ENCODE results near the gene ANXA10.

GRCh38 chr4:168118116-168118655 lies 25.8 kb downstream of the ANXA10 start:
- TF ChIP-seq NFYB (CRISPR knock-in tag; conservative IDR thresholded peaks at IDR 0.05; ENCODE audit: low read depth) (no peak), MAX (CRISPR knock-in tag; IDR thresholded peaks at IDR 0.05) (no peak), SP1 (CRISPR knock-in tag; conservative IDR thresholded peaks at IDR 0.05) (no peak), FOXK1 (CRISPR knock-in tag; IDR thresholded peaks at IDR 0.05) (no peak), CBFB (CRISPR knock-in tag; IDR thresholded peaks at IDR 0.05; ENCODE audit: low read depth) (no peak), CREB1 (CRISPR knock-in tag; IDR thresholded peaks at IDR 0.05) (no peak)
- TF ChIP-seq, protein P1, sequence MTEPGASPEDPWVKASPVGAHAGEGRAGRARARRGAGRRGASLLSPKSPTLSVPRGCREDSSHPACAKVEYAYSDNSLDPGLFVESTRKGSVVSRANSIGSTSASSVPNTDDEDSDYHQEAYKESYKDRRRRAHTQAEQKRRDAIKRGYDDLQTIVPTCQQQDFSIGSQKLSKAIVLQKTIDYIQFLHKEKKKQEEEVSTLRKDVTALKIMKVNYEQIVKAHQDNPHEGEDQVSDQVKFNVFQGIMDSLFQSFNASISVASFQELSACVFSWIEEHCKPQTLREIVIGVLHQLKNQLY (CRISPR knock-in tag; IDR thresholded peaks at IDR 0.05), result no peak
- TF ChIP-seq, protein P2, sequence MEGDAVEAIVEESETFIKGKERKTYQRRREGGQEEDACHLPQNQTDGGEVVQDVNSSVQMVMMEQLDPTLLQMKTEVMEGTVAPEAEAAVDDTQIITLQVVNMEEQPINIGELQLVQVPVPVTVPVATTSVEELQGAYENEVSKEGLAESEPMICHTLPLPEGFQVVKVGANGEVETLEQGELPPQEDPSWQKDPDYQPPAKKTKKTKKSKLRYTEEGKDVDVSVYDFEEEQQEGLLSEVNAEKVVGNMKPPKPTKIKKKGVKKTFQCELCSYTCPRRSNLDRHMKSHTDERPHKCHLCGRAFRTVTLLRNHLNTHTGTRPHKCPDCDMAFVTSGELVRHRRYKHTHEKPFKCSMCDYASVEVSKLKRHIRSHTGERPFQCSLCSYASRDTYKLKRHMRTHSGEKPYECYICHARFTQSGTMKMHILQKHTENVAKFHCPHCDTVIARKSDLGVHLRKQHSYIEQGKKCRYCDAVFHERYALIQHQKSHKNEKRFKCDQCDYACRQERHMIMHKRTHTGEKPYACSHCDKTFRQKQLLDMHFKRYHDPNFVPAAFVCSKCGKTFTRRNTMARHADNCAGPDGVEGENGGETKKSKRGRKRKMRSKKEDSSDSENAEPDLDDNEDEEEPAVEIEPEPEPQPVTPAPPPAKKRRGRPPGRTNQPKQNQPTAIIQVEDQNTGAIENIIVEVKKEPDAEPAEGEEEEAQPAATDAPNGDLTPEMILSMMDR (IDR thresholded peaks at IDR 0.05), result no peak
- TF ChIP-seq, protein P3, sequence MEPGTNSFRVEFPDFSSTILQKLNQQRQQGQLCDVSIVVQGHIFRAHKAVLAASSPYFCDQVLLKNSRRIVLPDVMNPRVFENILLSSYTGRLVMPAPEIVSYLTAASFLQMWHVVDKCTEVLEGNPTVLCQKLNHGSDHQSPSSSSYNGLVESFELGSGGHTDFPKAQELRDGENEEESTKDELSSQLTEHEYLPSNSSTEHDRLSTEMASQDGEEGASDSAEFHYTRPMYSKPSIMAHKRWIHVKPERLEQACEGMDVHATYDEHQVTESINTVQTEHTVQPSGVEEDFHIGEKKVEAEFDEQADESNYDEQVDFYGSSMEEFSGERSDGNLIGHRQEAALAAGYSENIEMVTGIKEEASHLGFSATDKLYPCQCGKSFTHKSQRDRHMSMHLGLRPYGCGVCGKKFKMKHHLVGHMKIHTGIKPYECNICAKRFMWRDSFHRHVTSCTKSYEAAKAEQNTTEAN (CRISPR knock-in tag; IDR thresholded peaks at IDR 0.05), result no peak

Data from WTC11 (cell line).